GM21390 (cell line): ENCODE measurements around the gene YAP1.
"Not testable (repeated sequence)": the region's sequence is repeated elsewhere in the genome, so short reads cannot be mapped to it uniquely, and the experiment has no call there.

Experiments used
- ATAC-seq: cut with Tn5 transposase; IDR thresholded peaks from one replicate; pipeline ENCODE4 v1.9.1; 2021; ENCODE audit not compliant: unreplicated experiment

YAP1 gene

GRCh38 chr11:102196816-102197215 lies 86.6 kb downstream of the YAP1 start:
- ATAC-seq, result no peak

- ATAC-seq, result no peak
These were observed 87.5 kb downstream of the YAP1 start for GRCh38 chr11:102197670-102198139.

- ATAC-seq, result no peak
These were observed 89.4 kb downstream of the YAP1 start for GRCh38 chr11:102199673-102200072.

- ATAC-seq, result not testable (repeated sequence)
These were observed 90.1 kb downstream of the YAP1 start for GRCh38 chr11:102200325-102200724.

- no peak for ATAC-seq
These were observed 91.5 kb downstream of the YAP1 start for GRCh38 chr11:102201776-102202175.

GRCh38 chr11:102202972-102203371 lies 92.7 kb downstream of the YAP1 start:
- no peak for ATAC-seq

- no peak for ATAC-seq
These were observed 93.9 kb downstream of the YAP1 start for GRCh38 chr11:102204174-102204573.

GRCh38 chr11:102205805-102206204 lies 95.6 kb downstream of the YAP1 start:
- ATAC-seq, result no peak

GRCh38 chr11:102208835-102209234 lies 98.6 kb downstream of the YAP1 start:
- ATAC-seq, result no peak

GRCh38 chr11:102214623-102215022 lies 104.4 kb downstream of the YAP1 start:
- ATAC-seq, result no peak

GRCh38 chr11:102216433-102217075 lies 106.3 kb downstream of the YAP1 start:
- ATAC-seq, result no peak

- ATAC-seq, result no peak
These were observed 110.7 kb downstream of the YAP1 start for GRCh38 chr11:102220728-102221467.

- ATAC-seq, result no peak
These were observed 113.6 kb downstream of the YAP1 start for GRCh38 chr11:102223859-102224258.

GRCh38 chr11:102225689-102226568 lies 115.7 kb downstream of the YAP1 start:
- no peak for ATAC-seq

GRCh38 chr11:102226702-102227490 lies 116.6 kb downstream of the YAP1 start:
- no peak for ATAC-seq

- no peak for ATAC-seq
These were observed 119.4 kb downstream of the YAP1 start for GRCh38 chr11:102229510-102230123.

GRCh38 chr11:102230186-102230585 lies 119.9 kb downstream of the YAP1 start:
- ATAC-seq, result no peak

GRCh38 chr11:102230911-102231310 lies 120.7 kb downstream of the YAP1 start:
- no peak for ATAC-seq

GRCh38 chr11:102234779-102235439 lies 124.7 kb downstream of the YAP1 start:
- no peak for ATAC-seq
